NCI-H187 treated with DMSO at 0.1 percent for 48 hours (cell line): ENCODE data around the gene OR6C76.
"Not testable (repeated sequence)": the region's sequence is repeated elsewhere in the genome, so short reads cannot be mapped to it uniquely, and the experiment has no call there.

ENCODE experiments used
- DNase-seq: peaks from one replicate; lab custom pipeline; 2025; lab: John Stamatoyannopoulos, UW

Gene OR6C76

GRCh38 chr12:55425954-55426353 is at the start of gene OR6C76:
Gene OR6C76 (plus strand): TSS chr12:55426254. CDS start chr12:55426254, 0 bp downstream.
- DNase-seq, result no peak

- DNase-seq, result no peak
Measured at GRCh38 chr12:55385891-55386290, 40.2 kb upstream of the OR6C76 start.

- no peak for DNase-seq
Measured at GRCh38 chr12:55392032-55392795, 33.8 kb upstream of the OR6C76 start.

- no peak for DNase-seq
Measured at GRCh38 chr12:55396326-55396725, 29.7 kb upstream of the OR6C76 start.

- no peak for DNase-seq
Measured at GRCh38 chr12:55400229-55400628, 25.8 kb upstream of the OR6C76 start, which contains the start of gene OR6C65. Gene OR6C65 (plus strand): TSS chr12:55400529. CDS start chr12:55400529, 0 bp downstream.

- no peak for DNase-seq
Measured at GRCh38 chr12:55407866-55408265, 18.2 kb upstream of the OR6C76 start.

- not testable (repeated sequence) for DNase-seq
Measured at GRCh38 chr12:55409133-55409532, 16.9 kb upstream of the OR6C76 start.

- DNase-seq, result not testable (repeated sequence)
Measured at GRCh38 chr12:55412138-55412537, 13.9 kb upstream of the OR6C76 start.

GRCh38 chr12:55413498-55414388 is 12.3 kb upstream of the OR6C76 start:
- not testable (repeated sequence) for DNase-seq

GRCh38 chr12:55414396-55414823 is 11.6 kb upstream of the OR6C76 start:
- not testable (repeated sequence) for DNase-seq

- not testable (repeated sequence) for DNase-seq
Measured at GRCh38 chr12:55414889-55415288, 11.2 kb upstream of the OR6C76 start.

GRCh38 chr12:55416961-55417360 is 9.1 kb upstream of the OR6C76 start:
- no peak for DNase-seq

- DNase-seq, result no peak
Measured at GRCh38 chr12:55420307-55420962, 5.6 kb upstream of the OR6C76 start.

GRCh38 chr12:55428331-55429243 is 2.5 kb downstream of the OR6C76 start:
- no peak for DNase-seq

GRCh38 chr12:55441233-55441632 is 15.2 kb downstream of the OR6C76 start:
- not testable (repeated sequence) for DNase-seq

GRCh38 chr12:55443776-55444175 is 17.7 kb downstream of the OR6C76 start, which contains the start of gene OR6C2:
Gene OR6C2 (plus strand): TSS chr12:55444076. CDS start chr12:55452214, 8,138 bp downstream.
- no peak for DNase-seq

- DNase-seq, result no peak
Measured at GRCh38 chr12:55445357-55445756, 19.3 kb downstream of the OR6C76 start.

GRCh38 chr12:55446326-55446725 is 20.3 kb downstream of the OR6C76 start:
- no peak for DNase-seq

GRCh38 chr12:55448825-55449224 is 22.8 kb downstream of the OR6C76 start:
- DNase-seq, result no peak

GRCh38 chr12:55464926-55465325 is 38.9 kb downstream of the OR6C76 start:
- DNase-seq, result not testable (repeated sequence)

- DNase-seq, result no peak
Measured at GRCh38 chr12:55467836-55468235, 41.8 kb downstream of the OR6C76 start.
